Measurements from ENCODE around the gene HNRNPC. TPM values are rescaled to one million over a fixed set of nuclear protein-coding genes. Genes with fewer than 3 reads are reported as not detected.

HNRNPC gene
- polyA plus RNA-seq, 2 of the 4 experiments (the other 2 are of a cell fraction) = 1,057 to 1,069 TPM

GRCh38 chr14:21203470-21204166 is 65.6 kb downstream of the HNRNPC start:
- ATAC-seq (peak in 1 of 2 experiments; percentile 5; a peak in 2 of 6 replicates), FAIRE-seq (no peak), DNase-seq (ENCODE audit: low read depth in 1 of 2, low spot score in 1 of 2) (no peak)
- no peak overlapping the region for H3K4me2 ChIP-seq
- no peaks in the 10 kb centered on the region for H3K4me1 ChIP-seq
- no peak overlapping the region for H3K4me3 ChIP-seq
- CTCF ChIA-PET = interaction anchor here (0.6 to 2.0 kb wide), 6 partner anchors 14 to 590 kb away, joined by 3 to 6 read pairs (median 3); no protein-coding TSS in a partner anchor
- no peaks in the 10 kb centered on the region for H3K9me3 ChIP-seq
- POLR2A ChIA-PET = no interaction called here
- H3K27ac ChIP-seq = no peak overlapping the region
- 92% methylated on average over 8 of the region's 8 CpGs for WGBS (ENCODE audit: missing lambda C conversion rate)
- no peak for TF ChIP-seq RNF2 (IDR thresholded peaks at IDR 0.05; ENCODE audit: borderline replicate concordance, low read depth)
- TF ChIP-seq SMC3 (IDR thresholded peaks at IDR 0.05) = no peak
- TF ChIP-seq MAFK (IDR thresholded peaks at IDR 0.05; ENCODE audit: partially characterized antibody) = no peak

- Histone ChIP-seq H3K9me3 (peaks cover under 1% of the 10 kb centered on the region; the same call in 1 of the 3 replicates), H3K4me2 (no peak overlapping the region), H3K27ac (no peak overlapping the region), H3K4me3 (no peak overlapping the region), H3K4me1 (no peaks in the 10 kb centered on the region)
- no peak for ATAC-seq
- POLR2A ChIA-PET = no interaction called here
- WGBS (ENCODE audit: missing lambda C conversion rate) = 93% methylated on average over 4 of the region's 4 CpGs
- TF ChIP-seq JUN (IDR thresholded peaks at IDR 0.05) = 0 out of 5 replicates have a peak, but pooled peaks of 1 of the 2 experiments have one; percentile 30
- TF ChIP-seq FOSL2 (IDR thresholded peaks at IDR 0.05) = no peak
- no peak for TF ChIP-seq FOSL2 (CRISPR knock-in tag; IDR thresholded peaks at IDR 0.05)
- TF ChIP-seq RAD21 (conservative IDR thresholded peaks at IDR 0.05 in 1 of 2, IDR thresholded peaks at IDR 0.05 in 1 of 2) = no peak
- TF ChIP-seq CEBPB (IDR thresholded peaks at IDR 0.05) = no peak
- TF ChIP-seq CHD4 (IDR thresholded peaks at IDR 0.05; ENCODE audit: borderline replicate concordance) = no peak
- no peak for TF ChIP-seq USF2 (IDR thresholded peaks at IDR 0.05)
- 0 out of 2 replicates have a peak, but pooled peaks have one; percentile 9 for TF ChIP-seq POLR2AphosphoS2 (conservative IDR thresholded peaks at IDR 0.05; ENCODE audit: low read length)
- FAIRE-seq = no peak
- no peak for DNase-seq (ENCODE audit: low read depth in 1 of 2, low spot score in 1 of 2)
- CTCF ChIA-PET = interaction anchor here (0.6 to 2.0 kb wide), 5 partner anchors 15 to 589 kb away, joined by 3 to 6 read pairs (median 3); no protein-coding TSS in a partner anchor
Observed at GRCh38 chr14:21202463-21203358, 66.5 kb downstream of the HNRNPC start.

- TF ChIP-seq HOXB5 (CRISPR knock-in tag; IDR thresholded peaks at IDR 0.05) = no peak
- no peak for TF ChIP-seq TFCP2L1 (CRISPR knock-in tag; IDR thresholded peaks at IDR 0.05)
- no peak for TF ChIP-seq MAX (IDR thresholded peaks at IDR 0.05)
- no peak for TF ChIP-seq ZFP36 (IDR thresholded peaks at IDR 0.05; ENCODE audit: borderline replicate concordance, partially characterized antibody)
- TF ChIP-seq ESRRA (IDR thresholded peaks at IDR 0.05; ENCODE audit: borderline replicate concordance, low read length) = no peak
- TF ChIP-seq RNF2 (IDR thresholded peaks at IDR 0.05; ENCODE audit: borderline replicate concordance, low read depth) = no peak
- TF ChIP-seq RARB (CRISPR knock-in tag; IDR thresholded peaks at IDR 0.05) = no peak
- TF ChIP-seq USF2 (IDR thresholded peaks at IDR 0.05) = no peak
- TF ChIP-seq CHD4 (IDR thresholded peaks at IDR 0.05; ENCODE audit: borderline replicate concordance) = no peak
- no peaks in the 10 kb centered on the region for H3K4me1 ChIP-seq
- ChIA-PET CTCF (interaction anchor here (1.0 to 1.1 kb wide), 2 partner anchors 8 to 9 kb away, joined by 3 read pairs; no protein-coding TSS in a partner anchor), POLR2A (no interaction called here)
- ATAC-seq (no peak; a peak in 1 of 6 replicates), FAIRE-seq (no peak), DNase-seq (ENCODE audit: low read depth in 1 of 2, low spot score in 1 of 2) (no peak)
- 83% methylated on average over 12 of the region's 12 CpGs for WGBS (ENCODE audit: missing lambda C conversion rate)
- no peak overlapping the region for H3K4me3 ChIP-seq
- H3K9me3 ChIP-seq = peaks cover 5% of the 10 kb centered on the region; the same call in 1 of the 3 replicates
- no peak overlapping the region for H3K27ac ChIP-seq
- H3K4me2 ChIP-seq = no peak overlapping the region
Observed at GRCh38 chr14:21201732-21202462, 67.3 kb downstream of the HNRNPC start.
